Lung (tissue), 12 donors: ENCODE measurements around the gene SIX1. TPM values are rescaled to one million over a fixed set of nuclear protein-coding genes. Genes with fewer than 3 reads are reported as not detected.

Experiments used
- ATAC-seq: fragments of 200-7000 bp; cut with Tn5 transposase; one replicate; pipeline ENCODE4 v1.9.1; 2020; ENCODE audit warnings: moderate number of reproducible peaks; ENCODE audit not compliant: insufficient read depth, low FRiP score
- DNase-seq, 3 donors: peaks; one replicate each; pipeline ENCODE4 v3.0.0-alpha.2; 2013 to 2017
- H3K27ac ChIP-seq, 2 donors: one replicate each; pipeline ENCODE4 v1.5.1; 2013; ENCODE audit warnings: mild to moderate bottlenecking in 2 of 2, moderate library complexity in 2 of 2, control low read depth in 1 of 2, inconsistent platforms in 1 of 2, low read depth in 1 of 2, low read length in 1 of 2
- H3K27me3 ChIP-seq, 3 donors: one replicate each; pipeline ENCODE4 v1.5.1; 2013; ENCODE audit warnings: low read length in 2 of 3; ENCODE audit not compliant: control insufficient read depth in 3 of 3, insufficient read depth in 3 of 3
- H3K36me3 ChIP-seq, 4 donors: one replicate each; pipeline ENCODE4 v1.5.1; 2013; ENCODE audit warnings: low read length in 4 of 4, mild to moderate bottlenecking in 1 of 4, moderate library complexity in 1 of 4; ENCODE audit not compliant: control insufficient read depth in 4 of 4, insufficient read depth in 4 of 4
- H3K4me1 ChIP-seq, 5 donors: one replicate each; pipeline ENCODE4 v1.5.1; 2013; ENCODE audit warnings: low read length in 5 of 5, mild to moderate bottlenecking in 2 of 5, moderate library complexity in 1 of 5; ENCODE audit not compliant: control insufficient read depth in 5 of 5, insufficient read depth in 5 of 5
- H3K4me3 ChIP-seq: one replicate; pipeline ENCODE4 v1.5.1; 2013; ENCODE audit warnings: mild to moderate bottlenecking, control low read depth, moderate library complexity
- H3K9ac ChIP-seq, 2 donors: one replicate each; pipeline ENCODE4 v1.5.1; 2013; ENCODE audit warnings: low read length in 2 of 2, control low read depth in 1 of 2; ENCODE audit not compliant: insufficient read depth in 1 of 2
- H3K9me3 ChIP-seq, 4 donors: one replicate each; pipeline ENCODE4 v1.5.1; 2013; ENCODE audit warnings: low read length in 3 of 4, mild to moderate bottlenecking in 1 of 4, moderate library complexity in 1 of 4; ENCODE audit not compliant: control insufficient read depth in 4 of 4, insufficient read depth in 3 of 4
- WGBS, 2 donors: extraction: QIAGEN DNeasy Blood & Tissue Kit; methylation state at CpG; one replicate each; pipeline ENCODE4 v1.1.7; 2013; 5-methylcytosine and 5-hydroxymethylcytosine counted together
- polyA plus RNA-seq, 2 donors: library from polyadenylated mRNA; stranded (reverse); fragments of 200-250 nt; gene quantifications; one replicate each; pipeline ENCODE4 v1.2.1, GENCODE V29; 2013
- total RNA-seq, 2 donors: library from RNA; depleted of rRNA in 1 of 2; stranded (reverse); fragments of >200 nt in 1 of 2; gene quantifications; one replicate each; pipeline ENCODE4 v1.2.1, GENCODE V29; 2014 to 2021
- TF ChIP-seq, protein P1 (sequence below): IDR thresholded peaks from 2 replicates; pipeline ENCODE4 v1.5.1; 2012; ENCODE audit warnings: mild to moderate bottlenecking; ENCODE audit errors: control extremely low read depth, extremely low read depth
- donor health status: control.
- donor health status: control.
- donor health status: Bipolar disorder and iron deficiency.
- donor health status: healthy.
- donor health status: DM: yes; HTN: yes; CAD: no.

The SIX1 gene
- total and polyA plus RNA-seq, 4 donors: 2.1 to 5.9 (median 3.8) TPM

DNA sequence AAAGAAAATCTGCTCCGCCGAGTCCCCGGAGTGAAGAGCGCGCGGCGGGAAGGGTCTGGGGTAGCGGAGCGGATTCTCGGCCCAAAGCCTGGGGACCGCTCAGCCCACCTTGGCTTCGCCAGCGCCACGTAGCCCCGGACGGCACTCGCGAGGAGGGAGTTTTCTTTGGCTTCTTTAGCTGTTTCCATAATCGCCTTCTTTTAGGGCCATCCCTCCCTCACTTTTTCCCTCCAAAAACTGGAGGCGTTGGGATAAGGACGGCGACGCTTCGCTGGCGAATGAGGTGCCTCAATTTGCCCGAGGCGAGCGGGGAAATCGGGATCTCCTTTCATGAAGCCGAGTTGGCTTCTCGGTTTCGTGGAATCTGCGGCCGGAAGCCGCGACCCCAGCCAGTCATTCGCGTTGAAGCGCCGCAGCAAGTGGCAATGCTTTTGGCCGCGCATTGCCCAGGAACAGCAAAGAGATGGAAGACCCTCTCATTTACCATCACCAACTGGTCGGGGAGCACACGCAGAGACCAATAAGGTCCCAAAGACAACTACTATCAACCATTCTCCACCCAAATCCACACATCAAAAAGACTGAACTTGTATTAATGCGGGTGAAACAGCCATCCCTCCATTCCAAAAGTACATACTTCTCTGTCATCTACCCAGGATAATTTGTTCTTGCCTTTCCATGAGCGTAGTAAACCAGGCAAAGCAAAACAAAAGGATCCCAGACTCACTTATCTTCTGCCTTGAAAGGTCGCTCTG is 8.4 kb upstream of the SIX1 start:
- WGBS, 2 donors: 2 to 3% methylated on average over 47 of the region's 47 CpGs
- DNase-seq (no peak), ATAC-seq (no peak)
- Histone ChIP-seq H3K36me3 (no peaks in the 10 kb centered on the region), H3K4me1 (peaks cover 0 to 25% (median 7%) of the 10 kb centered on the region in 5 donors), H3K9ac (peak overlapping the region; percentile 49 to 82), H3K4me3 (peak overlapping the region; percentile 60), H3K27ac (no peak overlapping the region), H3K9me3 (peaks cover 0 to 5% (median 0%) of the 10 kb centered on the region in 4 donors), H3K27me3 (peaks cover 3 to 72% (median 58%) of the 10 kb centered on the region in 3 donors)
- TF ChIP-seq, protein P1, sequence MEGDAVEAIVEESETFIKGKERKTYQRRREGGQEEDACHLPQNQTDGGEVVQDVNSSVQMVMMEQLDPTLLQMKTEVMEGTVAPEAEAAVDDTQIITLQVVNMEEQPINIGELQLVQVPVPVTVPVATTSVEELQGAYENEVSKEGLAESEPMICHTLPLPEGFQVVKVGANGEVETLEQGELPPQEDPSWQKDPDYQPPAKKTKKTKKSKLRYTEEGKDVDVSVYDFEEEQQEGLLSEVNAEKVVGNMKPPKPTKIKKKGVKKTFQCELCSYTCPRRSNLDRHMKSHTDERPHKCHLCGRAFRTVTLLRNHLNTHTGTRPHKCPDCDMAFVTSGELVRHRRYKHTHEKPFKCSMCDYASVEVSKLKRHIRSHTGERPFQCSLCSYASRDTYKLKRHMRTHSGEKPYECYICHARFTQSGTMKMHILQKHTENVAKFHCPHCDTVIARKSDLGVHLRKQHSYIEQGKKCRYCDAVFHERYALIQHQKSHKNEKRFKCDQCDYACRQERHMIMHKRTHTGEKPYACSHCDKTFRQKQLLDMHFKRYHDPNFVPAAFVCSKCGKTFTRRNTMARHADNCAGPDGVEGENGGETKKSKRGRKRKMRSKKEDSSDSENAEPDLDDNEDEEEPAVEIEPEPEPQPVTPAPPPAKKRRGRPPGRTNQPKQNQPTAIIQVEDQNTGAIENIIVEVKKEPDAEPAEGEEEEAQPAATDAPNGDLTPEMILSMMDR: no peak

DNA sequence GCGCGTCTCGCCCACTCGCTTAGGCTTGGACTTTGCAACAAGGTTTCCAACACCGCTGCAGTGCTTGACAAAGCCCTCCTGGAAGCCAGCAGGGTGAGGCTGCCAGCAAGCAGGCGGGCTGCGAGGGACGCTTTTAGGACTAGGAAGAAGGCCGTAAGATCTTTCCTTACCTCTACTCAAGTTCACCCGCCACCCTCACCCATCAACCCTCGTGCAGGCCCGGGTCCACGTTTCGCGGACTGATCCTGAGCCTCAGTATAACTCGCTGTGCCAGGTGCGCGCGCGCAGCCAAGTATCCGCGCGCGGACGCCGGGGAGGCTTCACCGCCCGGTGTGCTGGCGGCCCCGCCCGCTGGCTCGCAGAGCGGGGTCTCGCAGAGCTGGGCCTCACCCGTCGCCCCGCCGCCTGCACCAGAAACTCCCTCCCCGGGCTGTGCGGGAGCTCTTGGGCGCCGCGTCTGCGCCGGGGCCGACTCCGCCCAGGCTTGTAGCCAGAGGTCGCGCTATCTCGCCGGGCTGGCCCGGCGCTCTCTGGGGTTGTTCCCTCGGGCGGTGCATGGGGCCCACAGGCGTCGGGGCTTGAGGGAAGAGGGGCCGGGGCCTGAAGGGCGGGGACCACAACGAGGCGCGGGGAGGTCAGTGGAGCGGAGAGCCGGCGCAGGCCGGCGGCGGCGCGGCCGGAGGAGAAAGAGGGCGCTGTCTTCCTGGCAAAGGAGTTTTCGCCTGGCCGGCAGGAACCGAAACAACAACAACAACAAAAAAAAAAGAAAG is 7.6 kb upstream of the SIX1 start:
- Histone ChIP-seq H3K27me3 (peaks cover 3 to 78% (median 66%) of the 10 kb centered on the region in 3 donors), H3K4me1 (peaks cover 0 to 31% (median 11%) of the 10 kb centered on the region in 5 donors), H3K4me3 (peak overlapping the region; percentile 60), H3K27ac (no peak overlapping the region), H3K36me3 (no peaks in the 10 kb centered on the region), H3K9ac (peak overlapping the region; percentile 49 to 82), H3K9me3 (peaks cover 0 to 5% (median 0%) of the 10 kb centered on the region in 4 donors)
- ATAC-seq (peak; percentile 75), DNase-seq (peak; percentile 77 to 84 (median 82))
- TF ChIP-seq, protein P1: no peak
- WGBS, 2 donors: 1 to 3% methylated on average over 75 of the region's 75 CpGs

DNA sequence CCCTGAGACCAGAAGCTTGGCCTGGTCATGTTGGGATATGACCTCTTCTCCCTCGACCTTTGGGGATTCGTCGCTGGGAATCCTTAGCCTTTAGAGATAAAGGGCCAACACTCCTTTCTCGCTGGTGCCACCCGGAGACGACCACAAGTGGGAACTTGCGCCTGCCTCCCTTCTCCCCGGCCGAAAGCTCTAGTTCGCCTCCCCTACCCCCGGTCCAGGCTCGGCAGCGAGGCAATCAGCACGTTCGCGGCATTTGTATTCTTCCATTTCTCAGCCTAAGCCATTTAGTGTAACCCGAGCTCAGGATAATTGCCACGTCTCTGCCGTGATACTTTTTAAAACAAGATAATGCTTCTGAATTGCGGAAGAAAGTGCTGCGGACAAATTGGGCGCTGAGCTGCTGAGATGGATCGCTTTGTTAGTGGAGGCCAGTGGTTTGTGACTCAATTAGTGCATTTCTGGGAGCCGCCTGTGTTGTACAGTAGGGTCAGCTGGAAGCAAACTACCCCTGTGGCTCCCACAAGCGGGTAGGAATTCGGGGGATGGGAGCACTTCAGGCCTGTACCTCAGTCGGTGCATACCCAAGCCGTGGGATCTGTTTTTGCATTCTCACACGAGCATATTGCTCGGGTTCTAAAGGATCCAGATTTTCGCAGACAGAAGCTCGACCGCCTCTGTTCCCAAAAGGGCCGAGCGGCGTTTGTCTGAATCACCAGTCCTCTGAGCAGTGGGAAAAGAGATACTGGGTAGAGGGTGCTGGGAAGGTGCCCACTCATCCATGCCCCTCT is 6.8 kb upstream of the SIX1 start:
- peaks cover 0 to 5% (median 0%) of the 10 kb centered on the region in 4 donors for H3K9me3 ChIP-seq
- DNase-seq (peak; percentile 28 to 50 (median 37)), ATAC-seq (no peak)
- H3K4me3 ChIP-seq: no peak overlapping the region
- TF ChIP-seq, protein P1: no peak
- peaks cover 0 to 31% (median 11%) of the 10 kb centered on the region in 5 donors for H3K4me1 ChIP-seq
- no peak overlapping the region for H3K9ac ChIP-seq
- no peaks in the 10 kb centered on the region for H3K36me3 ChIP-seq
- H3K27me3 ChIP-seq: peaks cover 3 to 82% (median 74%) of the 10 kb centered on the region in 3 donors
- no peak overlapping the region for H3K27ac ChIP-seq
- WGBS, 2 donors: 8 to 25% methylated on average over 36 of the region's 36 CpGs
